ENCODE measurements around the gene NDUFAF5.

DNA sequence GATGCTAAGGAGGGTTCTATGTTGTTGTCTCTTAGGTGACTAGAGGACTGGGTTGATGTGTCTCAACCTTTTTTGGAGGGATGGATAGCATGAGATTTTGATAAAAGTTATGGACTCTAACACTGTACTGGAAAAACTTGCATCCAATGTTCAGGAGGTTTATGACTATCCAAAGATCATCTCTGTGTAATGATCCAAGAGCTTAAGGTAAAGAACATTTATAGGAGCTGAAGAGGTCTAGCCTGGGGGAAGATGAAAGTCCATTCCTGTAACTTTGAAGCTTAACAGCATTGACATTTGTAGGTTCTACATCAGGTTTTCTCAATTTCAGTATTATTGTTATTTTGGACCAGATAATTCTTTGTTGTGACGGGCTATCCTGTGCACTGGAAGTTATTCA lies 49.0 kb upstream of the NDUFAF5 start:
- TF ChIP-seq, protein P1, sequence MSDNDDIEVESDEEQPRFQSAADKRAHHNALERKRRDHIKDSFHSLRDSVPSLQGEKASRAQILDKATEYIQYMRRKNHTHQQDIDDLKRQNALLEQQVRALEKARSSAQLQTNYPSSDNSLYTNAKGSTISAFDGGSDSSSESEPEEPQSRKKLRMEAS (IDR thresholded peaks at IDR 0.05; ENCODE audit: low read depth, low read length) = no peak
- no peak for TF ChIP-seq POLR2A (IDR thresholded peaks at IDR 0.05; ENCODE audit: extremely low read depth, insufficient read length)

All from NB4 (cell line).